HG03432 (cell line): Measurements from ENCODE around the gene ACTR3C.
"Not testable (repeated sequence)": the region's sequence is repeated elsewhere in the genome, so short reads cannot be mapped to it uniquely, and the experiment has no call there.

Experiments used
- ATAC-seq: cut with Tn5 transposase; IDR thresholded peaks from one replicate; pipeline ENCODE4 v1.9.1; 2021; ENCODE audit warnings: mild to moderate bottlenecking, moderate library complexity; ENCODE audit not compliant: unreplicated experiment

The ACTR3C gene

DNA sequence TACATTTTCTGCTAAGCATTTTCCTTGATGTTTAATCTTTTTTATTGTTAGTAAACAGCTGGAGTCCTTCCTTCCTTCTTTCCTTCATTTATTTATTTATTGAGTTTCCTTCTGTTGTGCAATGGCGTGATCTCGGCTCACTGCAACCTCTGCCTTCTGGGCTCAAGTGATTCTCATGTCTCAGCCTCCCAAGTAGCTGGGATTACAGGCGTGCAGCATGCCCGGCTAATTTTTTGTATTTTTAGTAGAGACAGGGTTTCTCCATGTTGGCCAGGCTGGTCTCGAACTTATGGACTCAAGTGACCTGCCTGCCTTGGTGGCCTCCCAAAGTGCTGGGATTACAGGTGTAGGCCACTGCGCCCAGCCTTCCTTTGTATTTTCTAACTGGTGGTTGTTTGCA lies 6.4 kb downstream of the ACTR3C start:
- ATAC-seq: not testable (repeated sequence)

DNA sequence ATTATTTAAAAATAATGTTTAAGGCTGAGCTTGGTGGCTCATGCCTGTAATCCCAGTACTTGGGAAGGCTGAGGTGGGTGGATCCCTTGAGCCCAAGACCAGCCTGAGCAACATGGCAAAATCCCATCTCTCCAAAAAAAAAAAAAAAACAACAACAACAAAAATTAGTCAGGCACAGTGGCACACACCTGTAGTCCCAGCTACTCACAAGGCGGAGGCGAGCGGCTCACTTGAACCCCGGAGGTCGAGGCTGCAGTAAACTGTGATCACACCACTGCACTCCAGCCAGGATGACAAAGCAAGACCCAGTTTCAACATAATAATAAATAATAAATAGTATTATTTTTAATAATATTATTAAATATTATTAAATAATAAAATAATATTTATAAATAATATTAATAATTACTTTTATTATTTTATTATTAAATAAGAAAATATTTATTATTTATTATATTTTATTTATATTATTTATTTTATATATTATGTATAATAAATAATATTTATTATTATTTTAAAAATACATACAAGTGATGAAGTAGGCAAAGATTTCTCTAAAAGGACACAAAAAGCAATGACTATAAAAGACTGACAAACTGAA lies 8.6 kb downstream of the ACTR3C start:
- no peak for ATAC-seq

DNA sequence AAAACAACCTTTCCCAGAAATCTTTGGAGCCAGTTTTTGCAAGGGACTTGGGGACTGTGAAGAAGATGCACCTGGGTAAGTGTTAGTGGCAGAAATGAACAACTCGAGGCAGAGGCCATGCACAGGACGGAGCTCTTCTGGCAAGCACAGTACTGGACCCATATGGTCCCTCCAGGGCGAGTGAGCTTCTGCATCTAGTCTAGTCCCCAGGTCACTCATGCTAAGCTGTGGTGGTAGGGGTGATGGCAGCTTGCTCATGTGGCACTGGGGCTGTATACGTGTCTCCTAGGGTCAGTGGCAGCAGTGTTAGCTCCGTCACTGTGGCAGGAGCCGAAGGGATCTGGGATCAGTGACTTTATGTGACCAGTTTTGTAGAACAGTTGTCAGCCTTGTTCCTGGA lies 9.5 kb downstream of the ACTR3C start:
- no peak for ATAC-seq

DNA sequence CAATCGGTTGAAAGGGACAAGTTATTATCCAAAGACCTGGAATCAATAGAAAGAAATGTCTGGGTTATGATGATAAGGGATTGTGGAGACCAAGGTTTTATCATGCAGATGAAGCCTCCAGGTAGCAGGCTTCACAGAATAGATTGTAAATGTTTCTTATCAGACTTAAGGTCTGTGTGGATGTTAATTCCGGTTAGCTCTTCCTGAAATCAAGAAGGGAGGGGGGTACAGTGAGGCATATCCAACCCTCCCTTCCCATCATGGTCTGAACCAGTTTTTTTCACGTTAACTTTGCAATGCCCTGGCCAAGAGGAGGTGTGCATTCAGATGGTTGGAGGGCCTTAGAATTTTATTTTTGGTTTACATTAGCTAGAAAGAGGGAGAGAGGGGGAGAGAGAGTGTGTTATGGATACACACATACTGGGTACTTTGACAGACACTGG lies 10.0 kb downstream of the ACTR3C start:
- ATAC-seq: no peak

DNA sequence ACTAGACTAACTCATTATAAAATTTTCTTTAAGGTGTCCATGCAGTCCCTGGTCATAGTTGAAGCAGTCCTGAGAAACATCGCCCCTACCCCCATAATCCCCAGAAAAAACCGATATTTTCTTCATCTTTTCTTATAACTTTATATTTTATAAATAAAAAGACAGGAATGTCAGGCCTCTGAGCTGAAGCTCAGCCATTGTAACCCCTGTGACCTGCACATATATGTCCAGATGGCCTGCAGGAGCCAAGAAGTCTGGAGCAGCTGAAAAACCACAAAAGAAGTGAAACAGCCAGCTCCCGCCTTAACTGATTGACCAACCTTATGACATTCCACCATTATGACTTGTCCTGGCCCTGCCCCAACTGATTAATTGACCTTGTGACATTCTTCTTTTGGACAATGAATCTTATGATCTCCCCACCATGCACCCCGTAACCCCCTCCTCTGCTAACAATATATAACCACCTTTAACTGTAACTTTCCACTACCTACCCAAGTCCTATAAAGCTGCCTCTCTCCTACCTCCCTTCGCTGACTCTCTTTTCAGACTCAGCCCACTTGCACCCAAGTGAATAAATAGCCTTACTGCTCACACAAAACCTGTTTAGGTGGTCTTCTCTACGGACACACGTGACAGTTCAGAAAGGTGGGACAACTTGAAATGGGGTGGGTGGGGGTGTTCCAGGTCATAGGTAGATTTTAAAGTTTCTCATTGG lies 10.5 kb downstream of the ACTR3C start:
- not testable (repeated sequence) for ATAC-seq

DNA sequence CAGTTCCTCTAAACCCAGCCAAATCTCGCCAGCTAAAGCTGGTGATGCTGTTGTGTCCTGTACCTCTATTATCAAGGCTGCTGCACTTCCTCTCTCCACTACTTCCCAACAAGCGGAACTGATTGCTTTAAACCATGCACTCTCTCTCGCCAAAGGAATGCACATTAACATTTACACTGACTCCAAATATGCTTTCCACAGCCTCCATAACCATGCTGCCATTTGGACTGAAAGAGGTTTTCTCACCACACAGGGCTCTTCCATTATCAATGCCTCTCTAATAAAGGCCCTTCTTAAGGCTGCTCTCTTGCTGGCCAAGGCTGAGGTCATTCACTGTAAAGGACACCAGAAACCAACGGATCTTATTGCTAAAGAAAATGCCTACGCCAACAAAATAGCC lies 11.6 kb downstream of the ACTR3C start:
- no peak for ATAC-seq

DNA sequence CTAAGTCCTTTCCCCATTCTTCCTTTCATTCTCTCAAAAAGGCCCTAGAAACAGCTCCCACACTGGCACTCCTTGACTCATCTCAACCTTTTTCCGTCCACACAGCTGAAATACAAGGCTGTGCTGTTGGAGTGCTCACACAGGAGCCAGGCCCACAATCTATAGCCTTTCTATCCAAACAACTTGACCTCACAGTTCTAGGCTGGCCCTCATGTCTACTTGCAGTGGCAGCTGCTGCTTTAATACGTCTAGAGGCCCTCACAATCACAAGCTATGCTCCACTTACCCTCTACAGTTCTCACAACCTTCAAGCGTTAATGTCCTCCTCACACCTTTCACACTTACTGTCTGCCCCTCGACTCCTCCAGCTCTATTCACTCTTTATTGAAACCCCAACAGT lies 12.2 kb downstream of the ACTR3C start:
- no peak for ATAC-seq

DNA sequence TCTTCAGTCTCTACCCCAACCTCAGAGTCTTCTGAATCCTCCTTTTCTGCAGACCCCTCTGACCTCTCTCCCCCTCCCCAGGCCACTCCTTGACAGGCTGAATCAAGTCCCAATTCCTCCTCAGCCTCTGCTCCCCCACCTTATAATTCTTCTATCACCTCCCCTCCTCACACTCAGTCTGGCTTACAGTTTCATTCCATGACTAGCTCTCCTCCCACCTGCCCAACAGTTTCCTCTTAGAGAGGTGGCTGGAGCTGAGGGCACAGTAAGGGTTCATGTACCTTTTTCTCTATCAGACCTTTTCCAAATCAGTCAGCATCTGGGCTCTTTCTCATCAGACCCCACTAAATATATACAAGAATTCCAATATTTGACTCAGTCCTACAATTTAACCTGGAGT lies 14.8 kb downstream of the ACTR3C start:
- ATAC-seq: no peak

DNA sequence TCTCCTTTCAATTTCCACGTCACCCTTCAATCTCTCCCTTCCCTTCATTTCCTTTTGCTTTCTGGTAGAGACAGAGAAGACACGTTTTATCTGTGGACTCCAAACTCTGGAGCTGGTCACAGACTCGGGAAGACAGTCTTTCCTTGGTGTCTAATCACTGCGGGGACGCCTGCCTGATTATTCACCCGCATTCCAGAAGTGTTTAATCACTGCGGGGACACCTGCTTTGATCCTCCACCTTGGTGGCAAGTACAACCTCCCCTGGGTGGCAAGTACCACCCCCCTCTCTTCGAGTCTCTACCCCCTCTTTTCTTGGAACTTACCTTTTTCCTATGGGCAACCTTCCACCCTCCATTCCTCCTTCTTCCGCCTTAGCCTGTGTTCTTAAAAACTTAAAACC lies 15.4 kb downstream of the ACTR3C start:
- ATAC-seq: no peak

DNA sequence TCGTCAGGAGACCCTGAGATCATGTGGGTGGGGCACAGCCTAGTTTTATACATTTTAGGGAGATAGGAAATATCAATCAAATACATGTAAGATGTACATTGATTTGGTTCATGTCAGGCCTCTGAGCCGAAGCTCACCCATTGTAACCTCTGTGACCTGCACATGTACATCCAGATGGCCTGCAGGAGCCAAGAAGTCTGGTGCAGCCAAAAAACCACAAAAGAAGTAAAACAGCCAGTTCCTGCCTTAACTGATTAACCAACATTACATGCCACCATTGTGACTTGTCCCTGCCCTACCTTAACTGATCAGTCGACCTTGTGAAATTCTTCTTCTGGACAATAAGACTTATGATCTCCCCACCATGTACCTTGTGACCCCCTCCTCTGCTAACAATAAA lies 16.2 kb downstream of the ACTR3C start:
- no peak for ATAC-seq

DNA sequence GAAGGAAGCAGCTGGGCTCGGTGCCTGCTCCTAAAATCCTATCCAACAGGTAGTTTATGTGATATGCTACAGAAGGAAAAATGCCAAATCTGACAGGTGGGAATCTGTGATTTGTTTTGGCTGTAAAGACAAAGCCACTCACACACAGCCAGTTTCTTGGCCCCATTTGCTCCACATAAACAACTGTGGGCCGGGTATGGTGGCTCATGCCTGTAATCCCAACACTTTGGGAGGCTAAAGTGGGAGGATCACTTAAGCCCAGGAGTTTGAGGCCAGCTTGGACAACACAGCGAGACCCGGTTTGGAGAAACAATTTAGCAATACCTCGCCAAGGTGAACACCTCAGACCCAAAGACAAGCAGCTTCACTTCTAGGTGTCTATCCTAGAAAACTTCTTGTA lies 17.0 kb downstream of the ACTR3C start:
- not testable (repeated sequence) for ATAC-seq

DNA sequence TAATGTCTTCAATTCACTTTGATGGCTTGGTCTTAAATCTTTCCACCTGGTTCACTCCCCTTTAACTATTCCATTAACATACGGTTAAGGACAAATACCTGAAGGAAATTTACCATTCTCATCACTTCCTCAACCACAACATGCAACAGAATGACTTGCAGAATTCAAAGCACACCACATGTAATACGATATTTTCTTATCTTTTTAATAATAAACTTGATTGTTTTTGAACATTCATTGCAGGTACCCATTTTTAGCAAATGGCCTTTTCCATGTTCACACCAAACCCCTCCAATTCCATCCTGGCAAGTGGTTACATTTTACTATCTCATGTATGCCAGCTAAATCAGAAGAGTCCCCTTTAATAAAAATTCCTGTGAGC lies 17.5 kb downstream of the ACTR3C start:
- not testable (repeated sequence) for ATAC-seq

DNA sequence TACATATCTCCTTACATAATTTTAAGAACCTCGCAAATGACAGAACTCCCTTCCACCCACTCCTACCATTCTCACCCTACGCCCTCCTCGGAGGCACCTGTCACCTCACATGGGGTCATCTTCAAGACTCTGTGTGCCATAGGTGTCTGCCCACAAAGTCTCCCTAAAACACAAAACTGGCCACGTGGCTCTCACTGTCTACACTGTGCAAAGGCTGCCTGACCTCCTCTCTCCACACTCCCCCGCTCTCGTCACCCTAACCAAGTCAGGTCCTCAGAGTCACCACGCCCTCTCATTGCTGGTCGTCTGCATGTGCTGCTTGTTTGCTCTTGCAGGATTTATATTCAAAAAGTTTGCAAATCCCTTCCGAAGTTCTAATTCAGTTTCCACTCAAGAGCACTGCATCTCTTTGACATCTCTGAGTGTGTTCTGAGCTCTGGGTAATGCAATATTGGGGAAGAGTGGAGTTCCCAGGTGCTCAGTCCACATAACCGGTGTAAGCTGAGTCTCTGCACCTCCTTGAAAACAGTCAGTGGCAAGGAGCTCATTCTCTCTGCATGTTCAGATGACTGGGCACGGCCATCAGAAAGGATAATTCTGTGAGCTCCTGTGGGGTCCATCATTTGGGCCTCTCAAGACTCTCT lies 18.0 kb downstream of the ACTR3C start:
- not testable (repeated sequence) for ATAC-seq

DNA sequence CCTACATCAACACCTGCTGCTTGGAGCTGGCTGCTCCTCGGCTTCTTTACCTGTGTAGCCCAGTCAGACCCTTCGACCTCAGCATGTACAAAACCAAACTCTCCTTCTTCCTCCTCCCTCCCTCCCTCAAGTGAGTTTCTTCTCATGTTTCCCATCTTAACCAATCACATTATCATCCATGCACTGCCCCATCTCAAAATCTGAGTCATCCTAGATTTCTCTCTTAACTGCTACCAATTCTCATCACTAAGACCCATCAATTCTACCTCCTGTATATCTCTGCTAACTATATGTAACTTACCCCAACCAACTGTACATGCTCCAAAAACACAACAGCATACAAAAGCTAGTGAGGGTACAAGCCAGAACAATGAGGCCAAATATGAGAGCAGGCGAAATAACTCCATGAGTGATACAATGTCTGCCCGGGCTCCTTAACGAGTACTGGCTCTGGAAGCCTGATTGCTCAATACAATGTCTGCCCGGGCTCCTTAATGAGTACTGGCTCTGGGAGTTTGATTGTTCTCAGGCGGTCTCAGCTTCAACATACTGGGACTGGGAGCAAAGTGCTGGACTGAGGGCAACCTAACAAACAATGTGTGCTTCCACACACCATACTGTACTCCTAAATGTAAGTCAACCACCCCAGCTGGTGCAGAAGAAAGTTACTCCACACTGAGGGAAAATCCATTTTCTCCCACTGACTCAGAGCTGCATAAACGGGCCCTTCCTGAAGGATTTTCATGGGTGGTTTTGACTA lies 18.7 kb downstream of the ACTR3C start:
- not testable (repeated sequence) for ATAC-seq

DNA sequence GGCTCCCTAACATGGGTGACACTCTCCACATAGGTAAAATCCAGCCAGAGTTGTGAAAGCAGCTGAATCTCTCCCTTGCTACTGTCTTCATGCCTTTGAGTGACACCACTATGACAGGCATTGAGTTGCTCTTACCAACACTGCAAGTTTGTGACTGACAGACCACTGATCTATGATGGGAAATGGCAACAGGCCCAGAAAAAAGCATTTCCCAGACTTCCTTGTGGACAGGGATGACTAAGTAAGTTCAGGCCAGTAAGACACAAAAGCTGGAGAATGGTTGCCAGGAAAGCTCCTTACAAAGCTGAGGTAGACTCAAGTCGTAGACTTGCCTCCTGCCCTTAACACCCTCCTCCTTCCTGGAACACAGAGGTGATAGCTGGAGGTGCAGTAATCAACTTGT lies 20.4 kb downstream of the ACTR3C start:
- ATAC-seq: not testable (repeated sequence)

DNA sequence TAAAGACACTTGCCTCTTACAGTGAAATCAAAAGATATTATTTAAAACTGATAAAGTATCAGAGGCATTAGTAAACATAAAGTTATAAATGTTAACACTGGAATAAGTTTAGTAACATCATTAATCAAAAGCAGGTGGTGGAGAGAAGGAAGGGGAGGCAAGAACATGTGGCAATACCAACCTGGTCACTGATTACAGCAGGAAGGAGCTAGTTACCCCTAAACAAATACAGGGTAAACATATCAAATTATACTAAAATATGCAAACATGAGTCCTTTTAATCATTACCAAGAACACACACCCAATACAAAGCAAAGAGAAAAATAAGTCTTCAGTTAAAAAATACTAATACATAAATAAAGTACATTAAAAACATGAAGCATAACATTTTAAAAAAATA lies 25.4 kb downstream of the ACTR3C start:
- not testable (repeated sequence) for ATAC-seq

DNA sequence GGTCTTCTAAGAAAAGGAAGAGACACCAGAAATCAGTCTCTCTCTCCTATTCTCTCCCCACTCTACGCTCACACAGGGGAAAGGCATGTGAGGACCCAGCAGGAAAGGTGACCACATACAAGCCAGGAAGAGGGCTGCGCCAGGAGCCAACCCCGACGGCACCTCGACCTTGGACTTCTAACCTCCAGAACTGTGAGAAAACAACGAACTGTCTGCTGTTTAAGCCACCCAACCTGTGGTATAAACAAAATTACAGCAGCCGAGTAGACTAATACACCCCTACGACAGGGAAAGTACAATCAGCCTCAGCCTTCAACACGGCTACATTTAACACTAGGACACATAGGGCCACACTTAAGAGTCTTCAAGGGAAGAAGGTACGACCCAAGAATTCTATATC lies 26.5 kb downstream of the ACTR3C start:
- ATAC-seq: not testable (repeated sequence)

DNA sequence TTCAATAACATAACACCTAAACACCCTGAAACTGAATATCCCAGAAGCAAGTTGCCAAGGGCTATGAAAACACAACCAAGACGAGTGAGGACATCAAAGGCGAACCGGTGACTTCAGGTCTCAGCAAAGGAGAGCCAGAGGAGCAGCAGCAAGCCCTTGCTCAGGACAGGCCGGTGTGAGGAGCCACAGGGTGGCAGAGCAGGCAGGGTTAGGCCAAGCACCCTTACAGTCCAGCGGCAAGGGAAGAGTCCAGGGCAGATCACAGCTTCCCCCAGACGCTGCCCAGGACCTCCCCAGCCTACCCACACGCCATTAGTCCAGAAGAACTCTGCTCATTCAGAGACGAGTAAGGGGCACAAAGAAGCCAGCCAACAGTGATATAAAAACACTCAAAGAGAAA lies 27.7 kb downstream of the ACTR3C start:
- ATAC-seq: not testable (repeated sequence)

DNA sequence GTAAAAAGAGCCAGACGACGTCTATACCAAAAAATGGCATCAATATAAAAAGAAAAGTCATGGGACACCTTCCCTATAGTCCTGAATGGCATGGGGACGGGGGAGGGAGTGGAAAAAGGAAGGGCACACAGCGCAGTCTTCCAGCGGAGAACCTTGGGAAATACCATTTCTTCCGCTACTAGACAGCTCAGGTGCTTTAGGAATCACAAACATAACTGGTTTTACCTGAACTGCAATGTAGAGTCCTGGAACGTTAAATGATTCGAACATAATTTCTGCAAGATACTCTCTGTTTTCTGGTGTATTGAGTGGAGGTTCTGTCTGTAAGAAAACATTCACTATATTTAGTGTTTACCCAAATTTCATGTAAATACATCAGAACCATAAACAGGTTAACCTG lies 28.3 kb downstream of the ACTR3C start:
- not testable (repeated sequence) for ATAC-seq

DNA sequence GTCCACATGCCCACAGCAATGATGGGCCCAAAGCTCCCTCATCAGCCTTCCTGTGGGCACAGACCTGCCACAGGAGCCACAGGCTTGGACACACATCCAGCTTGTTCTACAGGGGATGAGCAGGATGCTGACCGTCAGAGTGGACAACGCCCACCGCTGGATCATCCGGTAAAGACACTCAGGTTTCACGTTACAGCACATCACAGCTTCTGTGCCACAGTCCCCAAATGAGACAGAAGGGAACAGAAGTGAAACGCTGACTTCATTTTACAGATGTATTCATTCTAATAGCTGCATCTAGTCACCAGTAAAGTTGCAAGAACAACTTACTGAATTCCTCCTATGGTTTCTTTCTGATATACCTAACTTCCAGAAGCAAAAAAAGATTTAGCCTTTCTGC lies 33.0 kb downstream of the ACTR3C start:
- not testable (repeated sequence) for ATAC-seq

DNA sequence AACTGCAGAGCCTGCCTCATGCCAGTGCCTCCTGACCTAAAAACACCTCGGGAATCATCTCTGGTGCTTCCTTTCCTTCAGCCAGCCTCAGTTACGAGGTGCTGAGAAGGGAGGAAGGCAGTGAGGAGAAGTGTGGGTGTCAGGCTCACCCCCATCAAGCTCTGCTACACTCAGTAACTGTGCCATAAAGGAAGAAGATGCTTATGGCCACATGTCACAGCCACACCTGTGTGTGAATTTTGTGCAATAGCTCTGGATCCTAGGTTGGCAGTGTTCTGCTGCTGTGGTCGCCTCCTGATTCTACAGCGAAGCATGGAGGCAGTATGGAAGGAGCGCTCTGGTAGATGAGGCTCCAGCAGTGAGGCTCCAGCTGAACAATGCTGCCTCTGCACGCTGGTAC lies 34.5 kb downstream of the ACTR3C start:
- not testable (repeated sequence) for ATAC-seq
